ENCODE data around the gene MINDY4.

DNA sequence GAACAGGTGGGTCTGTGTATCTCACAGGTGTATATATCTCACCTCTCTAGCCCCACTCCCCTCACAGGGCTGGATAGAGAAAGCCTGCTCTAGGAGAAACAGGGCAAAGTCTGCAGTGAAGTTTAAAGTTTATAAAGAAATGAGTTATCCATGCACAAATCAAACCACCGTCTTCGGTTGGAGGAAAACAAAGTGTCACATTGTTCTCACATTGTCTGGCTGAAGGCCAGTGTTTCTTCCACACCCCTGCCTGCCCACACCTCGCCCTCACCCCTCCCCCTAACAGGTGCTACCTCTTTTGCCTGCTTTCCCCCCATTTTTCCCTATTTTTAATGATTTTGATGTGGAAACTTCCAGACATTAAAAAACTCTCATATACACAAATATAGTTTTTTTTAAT, 166.2 kb downstream of the MINDY4 start:
- TF ChIP-seq GATA2 (IDR thresholded peaks at IDR 0.05; ENCODE audit: low read depth, low read length) = no peak
- TF ChIP-seq GATA3 (IDR thresholded peaks at IDR 0.05; ENCODE audit: low read depth, low read length) = no peak

Data from SH-SY5Y (cell line).